IMR-90 (cell line): ENCODE results near the gene RBBP8.

Source experiments
- BHLHE40 ChIP-seq: fragments of 150-350 bp; IDR thresholded peaks from 2 replicates; pipeline ENCODE4 v1.6.1; 2016; ENCODE audit warnings: mild to moderate bottlenecking, low read depth, low read length
- CEBPB ChIP-seq: IDR thresholded peaks from 2 replicates; pipeline ENCODE4 v1.6.1; 2012; ENCODE audit warnings: low read depth, low read length, improper control_type of control experiment
- CHD1 ChIP-seq: IDR thresholded peaks from 2 replicates; pipeline ENCODE4 v1.6.1; 2012; ENCODE audit warnings: low read depth, low read length, improper control_type of control experiment
- CTCF ChIP-seq: conservative IDR thresholded peaks from 2 replicates; pipeline ENCODE4 v1.5.1; 2012; ENCODE audit warnings: mild to moderate bottlenecking, low read depth, low read length, improper control_type of control experiment
- ELK1 ChIP-seq: fragments of 150-350 bp; IDR thresholded peaks from 2 replicates; pipeline ENCODE4 v1.6.1; 2016; ENCODE audit warnings: low read depth, mild to moderate bottlenecking, low read length, moderate library complexity, borderline replicate concordance
- FOS ChIP-seq: fragments of 150-350 bp; IDR thresholded peaks from 2 replicates; pipeline ENCODE4 v1.6.1; 2016; ENCODE audit warnings: low read depth, low read length
- MAFK ChIP-seq: IDR thresholded peaks from 2 replicates; pipeline ENCODE4 v1.6.1; 2012; ENCODE audit warnings: low read depth, low read length, improper control_type of control experiment
- MXI1 ChIP-seq: IDR thresholded peaks from 2 replicates; pipeline ENCODE4 v1.6.1; 2012; ENCODE audit warnings: low read depth, mild to moderate bottlenecking, low read length, moderate library complexity, borderline replicate concordance
- POLR2A ChIP-seq: IDR thresholded peaks from 2 replicates; pipeline ENCODE4 v1.6.1; 2012; ENCODE audit warnings: mild to moderate bottlenecking, low read depth, low read length
- RAD21 ChIP-seq: IDR thresholded peaks from 2 replicates; pipeline ENCODE4 v1.6.1; 2012; ENCODE audit warnings: low read length, improper control_type of control experiment
- RFX5 ChIP-seq: IDR thresholded peaks from 2 replicates; pipeline ENCODE4 v1.8.0; 2012; ENCODE audit warnings: low read depth, mild to moderate bottlenecking, low read length, moderate library complexity
- SMC3 ChIP-seq: fragments of 150-350 bp; IDR thresholded peaks from 2 replicates; pipeline ENCODE4 v1.6.1; 2016; ENCODE audit warnings: low read depth, mild to moderate bottlenecking, antibody characterized with exemption, low read length, moderate library complexity
- USF2 ChIP-seq: fragments of 150-350 bp; IDR thresholded peaks from 2 replicates; pipeline ENCODE4 v1.6.1; 2017; ENCODE audit warnings: mild to moderate bottlenecking, antibody characterized with exemption, low read length, low read depth

- TF ChIP-seq CTCF: no peak
- TF ChIP-seq RAD21: no peak
- no peak for TF ChIP-seq POLR2A
- TF ChIP-seq MXI1: no peak
- TF ChIP-seq ELK1: no peak
- TF ChIP-seq RFX5: no peak
- TF ChIP-seq CEBPB: no peak
- no peak for TF ChIP-seq FOS
- no peak for TF ChIP-seq MAFK
- no peak for TF ChIP-seq USF2
- TF ChIP-seq SMC3: no peak
- TF ChIP-seq CHD1: no peak
- no peak for TF ChIP-seq BHLHE40
These were observed 19.4 kb downstream of the RBBP8 start for GRCh38 chr18:22952525-22952924.
